IMR-90 (cell line): ENCODE measurements around the gene TTC7B.

Source experiments
- FOS ChIP-seq: fragments of 150-350 bp; IDR thresholded peaks from 2 replicates; pipeline ENCODE4 v1.6.1; 2016; ENCODE audit warnings: low read depth, low read length
- POLR2A ChIP-seq: IDR thresholded peaks from 2 replicates; pipeline ENCODE4 v1.6.1; 2012; ENCODE audit warnings: mild to moderate bottlenecking, low read depth, low read length
- RAD21 ChIP-seq: IDR thresholded peaks from 2 replicates; pipeline ENCODE4 v1.6.1; 2012; ENCODE audit warnings: low read length, improper control_type of control experiment
- SMC3 ChIP-seq: fragments of 150-350 bp; IDR thresholded peaks from 2 replicates; pipeline ENCODE4 v1.6.1; 2016; ENCODE audit warnings: low read depth, mild to moderate bottlenecking, antibody characterized with exemption, low read length, moderate library complexity
- TF ChIP-seq, protein P1 (sequence below): conservative IDR thresholded peaks from 2 replicates; pipeline ENCODE4 v1.5.1; 2012; ENCODE audit warnings: mild to moderate bottlenecking, low read depth, low read length, improper control_type of control experiment
- TF ChIP-seq, protein P2 (sequence below): fragments of 150-350 bp; IDR thresholded peaks from 2 replicates; pipeline ENCODE4 v1.6.1; 2017; ENCODE audit warnings: mild to moderate bottlenecking, antibody characterized with exemption, low read length, low read depth

DNA sequence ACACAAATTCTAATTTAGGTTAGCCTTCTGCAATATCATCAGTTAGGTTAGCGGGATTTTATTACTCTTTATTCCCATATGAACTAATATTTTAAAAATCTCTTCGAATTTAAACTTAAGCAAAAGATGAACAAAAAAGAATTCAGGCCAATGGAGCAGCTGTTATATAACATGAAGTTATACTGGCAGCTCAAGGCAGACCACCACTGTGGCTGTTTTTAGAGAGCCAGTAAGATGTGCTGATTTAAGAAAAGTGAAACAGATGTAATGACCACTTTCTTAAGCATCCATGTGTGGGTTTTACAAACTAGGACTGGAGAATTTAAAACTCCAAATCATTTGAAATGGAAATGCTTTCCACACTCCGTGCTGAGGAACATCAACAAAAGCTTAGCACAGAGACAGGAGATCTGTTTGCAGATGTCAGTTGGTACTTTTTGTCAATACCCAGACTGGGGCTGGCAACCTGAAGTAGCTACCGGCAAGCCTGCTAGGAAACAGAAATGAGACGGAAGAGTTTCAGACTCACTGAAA is 164.9 kb downstream of the TTC7B start:
- no peak for TF ChIP-seq POLR2A
- no peak for TF ChIP-seq SMC3
- TF ChIP-seq, protein P1, sequence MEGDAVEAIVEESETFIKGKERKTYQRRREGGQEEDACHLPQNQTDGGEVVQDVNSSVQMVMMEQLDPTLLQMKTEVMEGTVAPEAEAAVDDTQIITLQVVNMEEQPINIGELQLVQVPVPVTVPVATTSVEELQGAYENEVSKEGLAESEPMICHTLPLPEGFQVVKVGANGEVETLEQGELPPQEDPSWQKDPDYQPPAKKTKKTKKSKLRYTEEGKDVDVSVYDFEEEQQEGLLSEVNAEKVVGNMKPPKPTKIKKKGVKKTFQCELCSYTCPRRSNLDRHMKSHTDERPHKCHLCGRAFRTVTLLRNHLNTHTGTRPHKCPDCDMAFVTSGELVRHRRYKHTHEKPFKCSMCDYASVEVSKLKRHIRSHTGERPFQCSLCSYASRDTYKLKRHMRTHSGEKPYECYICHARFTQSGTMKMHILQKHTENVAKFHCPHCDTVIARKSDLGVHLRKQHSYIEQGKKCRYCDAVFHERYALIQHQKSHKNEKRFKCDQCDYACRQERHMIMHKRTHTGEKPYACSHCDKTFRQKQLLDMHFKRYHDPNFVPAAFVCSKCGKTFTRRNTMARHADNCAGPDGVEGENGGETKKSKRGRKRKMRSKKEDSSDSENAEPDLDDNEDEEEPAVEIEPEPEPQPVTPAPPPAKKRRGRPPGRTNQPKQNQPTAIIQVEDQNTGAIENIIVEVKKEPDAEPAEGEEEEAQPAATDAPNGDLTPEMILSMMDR: no peak
- TF ChIP-seq RAD21: no peak
- TF ChIP-seq, protein P2, sequence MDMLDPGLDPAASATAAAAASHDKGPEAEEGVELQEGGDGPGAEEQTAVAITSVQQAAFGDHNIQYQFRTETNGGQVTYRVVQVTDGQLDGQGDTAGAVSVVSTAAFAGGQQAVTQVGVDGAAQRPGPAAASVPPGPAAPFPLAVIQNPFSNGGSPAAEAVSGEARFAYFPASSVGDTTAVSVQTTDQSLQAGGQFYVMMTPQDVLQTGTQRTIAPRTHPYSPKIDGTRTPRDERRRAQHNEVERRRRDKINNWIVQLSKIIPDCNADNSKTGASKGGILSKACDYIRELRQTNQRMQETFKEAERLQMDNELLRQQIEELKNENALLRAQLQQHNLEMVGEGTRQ: no peak
- no peak for TF ChIP-seq FOS
